B cell (primary cell): Measurements from ENCODE around the gene ADARB2. TPM values are rescaled to one million over a fixed set of nuclear protein-coding genes. Genes with fewer than 3 reads are reported as not detected.

Experiments
- ATAC-seq: fragments of 200-7000 bp; cut with Tn5 transposase; one replicate; pipeline ENCODE4 v1.10.0; 2021; ENCODE audit warnings: low read depth, mild to moderate bottlenecking, moderate number of reproducible peaks, moderate library complexity
- CTCF ChIA-PET: fragments of 350-600 bp; sonication (Branson Sonifier 250); formaldehyde crosslinking; loops from one replicate; lab custom pipeline; 2021; ENCODE audit warnings: antibody characterized with exemption, inconsistent platforms; lab: Charles Lee
- POLR2A ChIA-PET: fragments of 350-600 bp; sonication (Branson Sonifier 250); formaldehyde crosslinking; loops from one replicate; lab custom pipeline; 2021; ENCODE audit warnings: antibody characterized with exemption; lab: Charles Lee
- DNase-seq: peaks from one replicate; pipeline ENCODE4 v3.0.0; 2013
- H2AFZ ChIP-seq: 2 replicates; pipeline ENCODE4 v1.6.1; 2012; ENCODE audit warnings: mild to moderate bottlenecking, low read depth, low read length; ENCODE audit not compliant: insufficient read depth, poor library complexity, severe bottlenecking
- H3K27ac ChIP-seq, 2 donors: 1 replicate in 1 of 2; 2 replicates in 1 of 2; pipeline ENCODE4 v1.5.1; 2012 to 2013; ENCODE audit warnings: low read length in 2 of 2, mild to moderate bottlenecking in 2 of 2, moderate library complexity in 1 of 2
- H3K27me3 ChIP-seq, 4 experiments: fragments of 200-600 bp in 1 of 4; sonication (generic) in 1 of 4; replicated peaks in 1 of 4; 1 replicate in 2 of 4; 2 replicates in 2 of 4; pipeline versions ENCODE4 v1.6.1 to v1.7.0; 2013 to 2016; ENCODE audit warnings: low read length in 3 of 4, mild to moderate bottlenecking in 2 of 4, mixed read lengths in 1 of 4, moderate library complexity in 1 of 4; ENCODE audit not compliant: insufficient read depth in 4 of 4, control insufficient read depth in 3 of 4; ENCODE audit errors: control extremely low read depth in 1 of 4
- H3K36me3 ChIP-seq, 2 experiments: replicated peaks in 1 of 2; 1 replicate in 1 of 2; 2 replicates in 1 of 2; pipeline versions ENCODE4 v1.6.1 to v1.7.1; 2013; ENCODE audit warnings: low read length in 1 of 2; ENCODE audit not compliant: insufficient read depth in 2 of 2, control insufficient read depth in 1 of 2; ENCODE audit errors: control extremely low read depth in 1 of 2, extremely low read depth in 1 of 2
- H3K4me1 ChIP-seq, 2 donors: fragments of 200-600 bp in 1 of 2; sonication (generic) in 1 of 2; 1 replicate in 1 of 2; 2 replicates in 1 of 2; pipeline versions ENCODE4 v1.5.1 to v1.6.1; 2013 to 2017; ENCODE audit warnings: low read length in 2 of 2; ENCODE audit not compliant: control insufficient read depth in 2 of 2, insufficient read depth in 2 of 2
- H3K4me2 ChIP-seq: replicated peaks from 2 replicates; pipeline ENCODE3; 2012; ENCODE audit warnings: mild to moderate bottlenecking, low read depth, low read length; ENCODE audit not compliant: poor library complexity, severe bottlenecking
- H3K4me3 ChIP-seq, 5 experiments: fragments of 200-600 bp in 1 of 5; sonication (generic) in 1 of 5; 1 replicate in 3 of 5; 2 replicates in 2 of 5; pipeline versions ENCODE4 v1.5.1 to v1.7.0; 2011 to 2016; ENCODE audit warnings: low read length in 4 of 5, mild to moderate bottlenecking in 4 of 5, low read depth in 2 of 5, control low read depth in 1 of 5, moderate library complexity in 1 of 5; ENCODE audit not compliant: insufficient read depth in 1 of 5; ENCODE audit errors: control extremely low read depth in 1 of 5, extremely low read depth in 1 of 5
- H3K79me2 ChIP-seq: fragments of 200-600 bp; sonication (generic); one replicate; pipeline ENCODE4 v1.6.0; 2016; ENCODE audit warnings: low read length; ENCODE audit not compliant: control insufficient read depth, insufficient read depth
- H3K9ac ChIP-seq: fragments of 200-600 bp; sonication (generic); 2 replicates; pipeline ENCODE4 v1.6.1; 2017; ENCODE audit warnings: mild to moderate bottlenecking, low read length, moderate library complexity
- H3K9me3 ChIP-seq, 3 donors: one replicate each; pipeline versions ENCODE4 v1.6.1 to v1.7.1; 2013; ENCODE audit warnings: low read length in 2 of 3; ENCODE audit not compliant: control insufficient read depth in 2 of 3, insufficient read depth in 1 of 3; ENCODE audit errors: control extremely low read depth in 1 of 3
- H4K20me1 ChIP-seq: 2 replicates; pipeline ENCODE4 v1.6.0; 2012; ENCODE audit warnings: mild to moderate bottlenecking, low read length; ENCODE audit not compliant: insufficient read depth, control insufficient read depth, poor library complexity, severe bottlenecking
- H3K27ac Mint-ChIP-seq: one replicate; pipeline ENCODE4 v1.8.0; 2021; ENCODE audit warnings: mixed read lengths
- H3K27me3 Mint-ChIP-seq: one replicate; pipeline ENCODE4 v1.8.0; 2021; ENCODE audit warnings: mixed read lengths
- H3K4me1 Mint-ChIP-seq: one replicate; pipeline ENCODE4 v1.8.0; 2021; ENCODE audit warnings: mixed read lengths
- H3K4me3 Mint-ChIP-seq: one replicate; pipeline ENCODE4 v1.8.0; 2021; ENCODE audit warnings: mixed read lengths
- H3K9me3 Mint-ChIP-seq: one replicate; pipeline ENCODE4 v1.8.0; 2022; ENCODE audit warnings: mixed read lengths; ENCODE audit not compliant: insufficient read depth
- EZH2 ChIP-seq: IDR thresholded peaks from 2 replicates; pipeline ENCODE4 v1.6.1; 2012; ENCODE audit warnings: borderline replicate concordance, low read depth, mild to moderate bottlenecking, moderate library complexity, low read length; ENCODE audit not compliant: insufficient read depth, poor library complexity, severe bottlenecking
- WGBS: methylation state at CpG from one replicate; pipeline ENCODE4 v1.1.5; 2013; ENCODE audit warnings: missing lambda C conversion rate; ENCODE audit not compliant: insufficient coverage; 5-methylcytosine and 5-hydroxymethylcytosine counted together
- intact Hi-C: fragments of 100-400 bp; cut with micrococcal nuclease; formaldehyde crosslinking; loops from one replicate; pipeline ENCODE4 v1.10.0; 2022
- polyA plus RNA-seq: library from polyadenylated mRNA; depleted of rRNA; stranded (reverse); fragments of >200 nt; gene quantifications from 2 replicates; pipeline ENCODE4 v1.2.3, GENCODE V29; 2012
- total RNA-seq, 2 donors: library from RNA; stranded (reverse); fragments of 120-200 nt in 1 of 2; gene quantifications; 1 replicate in 1 of 2; 2 replicates in 1 of 2; pipeline versions ENCODE4 v1.2.3 to v1.2.4, GENCODE V29; 2013 to 2022
- TF ChIP-seq, protein P1 (sequence below): fragments of 200-600 bp; IDR thresholded peaks from one replicate; pipeline ENCODE4 v1.8.0; 2022; ENCODE audit warnings: antibody characterized with exemption, mild to moderate bottlenecking

The ADARB2 gene
- total and polyA plus RNA-seq, 2 donors (not counting 1 experiment from before 2014, with no cell fraction given): 0.13 to 0.96 TPM

- H3K9me3 Mint-ChIP-seq: no peaks in the 10 kb centered on the region
- H2AFZ ChIP-seq: no peak overlapping the region
- H3K4me2 ChIP-seq: peak overlapping the region; percentile 36
- ChIA-PET POLR2A (no interaction called here), CTCF (interaction anchor here (1.0 kb wide), 1 partner anchor 9 kb away, joined by 3 read pairs; no protein-coding TSS in a partner anchor)
- H3K4me3 Mint-ChIP-seq: peak overlapping the region; percentile 61
- TF ChIP-seq EZH2: no peak
- TF ChIP-seq, protein P1, sequence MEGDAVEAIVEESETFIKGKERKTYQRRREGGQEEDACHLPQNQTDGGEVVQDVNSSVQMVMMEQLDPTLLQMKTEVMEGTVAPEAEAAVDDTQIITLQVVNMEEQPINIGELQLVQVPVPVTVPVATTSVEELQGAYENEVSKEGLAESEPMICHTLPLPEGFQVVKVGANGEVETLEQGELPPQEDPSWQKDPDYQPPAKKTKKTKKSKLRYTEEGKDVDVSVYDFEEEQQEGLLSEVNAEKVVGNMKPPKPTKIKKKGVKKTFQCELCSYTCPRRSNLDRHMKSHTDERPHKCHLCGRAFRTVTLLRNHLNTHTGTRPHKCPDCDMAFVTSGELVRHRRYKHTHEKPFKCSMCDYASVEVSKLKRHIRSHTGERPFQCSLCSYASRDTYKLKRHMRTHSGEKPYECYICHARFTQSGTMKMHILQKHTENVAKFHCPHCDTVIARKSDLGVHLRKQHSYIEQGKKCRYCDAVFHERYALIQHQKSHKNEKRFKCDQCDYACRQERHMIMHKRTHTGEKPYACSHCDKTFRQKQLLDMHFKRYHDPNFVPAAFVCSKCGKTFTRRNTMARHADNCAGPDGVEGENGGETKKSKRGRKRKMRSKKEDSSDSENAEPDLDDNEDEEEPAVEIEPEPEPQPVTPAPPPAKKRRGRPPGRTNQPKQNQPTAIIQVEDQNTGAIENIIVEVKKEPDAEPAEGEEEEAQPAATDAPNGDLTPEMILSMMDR: no peak
- H3K4me1 ChIP-seq: peaks cover 15 to 19% of the 10 kb centered on the region in 2 donors
- peaks cover 21% of the 10 kb centered on the region for H3K27me3 Mint-ChIP-seq
- H3K27me3 ChIP-seq: peaks cover 0 to 44% (median 1%) of the 10 kb centered on the region in 4 experiments
- H3K36me3 ChIP-seq: no peaks in the 10 kb centered on the region
- intact Hi-C loops: no loop called here
- H3K79me2 ChIP-seq: no peaks in the 10 kb centered on the region
- ATAC-seq (no peak), DNase-seq (no peak)
- H3K4me1 Mint-ChIP-seq: peaks cover 25% of the 10 kb centered on the region
- 77% methylated on average over 17 of the region's 19 CpGs for WGBS
- H3K9ac ChIP-seq: no peak overlapping the region
- no peak overlapping the region for H3K4me3 ChIP-seq
- peak overlapping the region; percentile 61 for H3K27ac Mint-ChIP-seq
- H3K9me3 ChIP-seq: peaks cover 0 to 16% (median 0%) of the 10 kb centered on the region in 3 donors
- no peak overlapping the region for H3K27ac ChIP-seq
- H4K20me1 ChIP-seq: no peaks in the 10 kb centered on the region
Measured at GRCh38 chr10:1360011-1360557, 377.2 kb downstream of the ADARB2 start.

DNA sequence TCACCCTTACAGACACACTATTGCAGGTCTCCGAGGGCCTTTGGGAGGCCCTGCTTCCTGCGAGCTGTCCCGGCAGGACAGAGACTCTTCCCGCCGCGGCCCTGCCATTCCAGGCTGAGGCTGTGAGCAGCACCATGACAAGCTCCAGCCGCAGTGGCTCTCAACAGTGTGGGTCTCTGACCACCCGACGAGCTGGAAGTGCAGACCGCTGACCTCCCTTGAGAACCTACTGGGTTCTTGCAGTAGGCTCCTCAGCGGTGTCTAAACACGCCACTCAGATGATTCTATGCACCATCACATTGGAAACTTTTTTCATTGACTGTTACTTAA, 377.7 kb downstream of the ADARB2 start:
- Histone ChIP-seq H3K4me1 (peaks cover 15 to 19% of the 10 kb centered on the region in 2 donors), H3K27me3 (peaks cover 0 to 43% (median 1%) of the 10 kb centered on the region in 4 experiments), H3K79me2 (no peaks in the 10 kb centered on the region), H3K9me3 (peaks cover 0 to 16% (median 0%) of the 10 kb centered on the region in 3 donors), H3K36me3 (no peaks in the 10 kb centered on the region), H3K4me2 (peak overlapping the region; percentile 36), H3K9ac (no peak overlapping the region), H3K4me3 (no peak overlapping the region), H2AFZ (no peak overlapping the region), H4K20me1 (no peaks in the 10 kb centered on the region), H3K27ac (no peak overlapping the region)
- TF ChIP-seq, protein P1: no peak
- no peak for TF ChIP-seq EZH2
- CTCF ChIA-PET: interaction anchor here (1.0 kb wide), 1 partner anchor 9 kb away, joined by 3 read pairs; no protein-coding TSS in a partner anchor
- intact Hi-C loops: loop anchor here (1.0 kb wide), 1 partner anchor 106 kb away; no protein-coding TSS in a partner anchor
- peak overlapping the region; percentile 61 for H3K4me3 Mint-ChIP-seq
- H3K27me3 Mint-ChIP-seq: peaks cover 25% of the 10 kb centered on the region
- peak overlapping the region; percentile 61 for H3K27ac Mint-ChIP-seq
- H3K4me1 Mint-ChIP-seq: peaks cover 25% of the 10 kb centered on the region
- POLR2A ChIA-PET: no interaction called here
- DNase-seq: no peak
- 87% methylated on average over 12 of the region's 12 CpGs for WGBS
- ATAC-seq: no peak
- H3K9me3 Mint-ChIP-seq: no peaks in the 10 kb centered on the region
